ENCODE data around the gene HS6ST2. TPM values are rescaled to one million over a fixed set of nuclear protein-coding genes. Genes with fewer than 3 reads are reported as not detected.

HS6ST2 gene
- total and polyA plus RNA-seq, 2 donors from 2014 or later, result 2.0 to 11.9 TPM

- no peak for FAIRE-seq
Observed at GRCh38 chrX:132916349-132916748, 42.1 kb downstream of the HS6ST2 start.

DNA sequence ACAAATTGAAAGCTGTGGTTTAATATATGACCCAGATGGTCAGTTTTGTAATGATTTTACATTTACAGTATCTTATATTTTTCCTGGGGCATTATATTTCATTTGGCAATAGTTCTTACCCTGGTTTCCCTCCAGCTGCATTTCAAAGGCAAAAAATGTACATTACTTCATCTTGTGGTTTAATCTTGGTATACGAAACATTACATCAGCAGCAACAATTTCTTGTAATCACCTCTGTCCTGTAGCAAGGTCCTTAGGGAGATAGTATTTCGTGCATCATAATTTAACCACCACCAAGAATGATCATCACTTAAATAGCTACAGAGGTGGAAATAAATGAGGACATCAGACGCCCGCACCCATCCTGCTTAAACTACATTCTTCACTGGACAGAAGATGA is 48.8 kb downstream of the HS6ST2 start:
- FAIRE-seq (no peak), DNase-seq (no peak)
- Histone ChIP-seq H3K27ac (ENCODE audit: low read depth in 2 of 2, low read length in 2 of 2) (no peak overlapping the region), H3K9ac (ENCODE audit: low read length in 3 of 3) (no peak overlapping the region), H3K36me3 (ENCODE audit: control insufficient read depth in 2 of 3, insufficient read depth in 3 of 3, low read length in 3 of 3) (no peaks in the 10 kb centered on the region), H3K9me3 (ENCODE audit: control insufficient read depth in 2 of 3, insufficient read depth in 1 of 3, low read length in 3 of 3) (no peaks in the 10 kb centered on the region), H3K27me3 (ENCODE audit: control insufficient read depth, insufficient read depth, low read length) (no peaks in the 10 kb centered on the region), H3K4me1 (ENCODE audit: control insufficient read depth in 2 of 3, insufficient read depth in 2 of 3, low read depth in 1 of 3, low read length in 3 of 3) (no peaks in the 10 kb centered on the region), H3K4me3 (ENCODE audit: low read length in 3 of 3) (no peak overlapping the region)
- TF ChIP-seq, protein P1, sequence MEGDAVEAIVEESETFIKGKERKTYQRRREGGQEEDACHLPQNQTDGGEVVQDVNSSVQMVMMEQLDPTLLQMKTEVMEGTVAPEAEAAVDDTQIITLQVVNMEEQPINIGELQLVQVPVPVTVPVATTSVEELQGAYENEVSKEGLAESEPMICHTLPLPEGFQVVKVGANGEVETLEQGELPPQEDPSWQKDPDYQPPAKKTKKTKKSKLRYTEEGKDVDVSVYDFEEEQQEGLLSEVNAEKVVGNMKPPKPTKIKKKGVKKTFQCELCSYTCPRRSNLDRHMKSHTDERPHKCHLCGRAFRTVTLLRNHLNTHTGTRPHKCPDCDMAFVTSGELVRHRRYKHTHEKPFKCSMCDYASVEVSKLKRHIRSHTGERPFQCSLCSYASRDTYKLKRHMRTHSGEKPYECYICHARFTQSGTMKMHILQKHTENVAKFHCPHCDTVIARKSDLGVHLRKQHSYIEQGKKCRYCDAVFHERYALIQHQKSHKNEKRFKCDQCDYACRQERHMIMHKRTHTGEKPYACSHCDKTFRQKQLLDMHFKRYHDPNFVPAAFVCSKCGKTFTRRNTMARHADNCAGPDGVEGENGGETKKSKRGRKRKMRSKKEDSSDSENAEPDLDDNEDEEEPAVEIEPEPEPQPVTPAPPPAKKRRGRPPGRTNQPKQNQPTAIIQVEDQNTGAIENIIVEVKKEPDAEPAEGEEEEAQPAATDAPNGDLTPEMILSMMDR (IDR thresholded peaks at IDR 0.05; ENCODE audit: borderline replicate concordance, extremely low read depth, insufficient read depth), result no peak
- intact Hi-C loops (cut with DNase I), result no loop called here

More at GRCh38 chrX:132916349-132916748, 42.1 kb downstream of the HS6ST2 start:
- H3K9me3 ChIP-seq (ENCODE audit: control insufficient read depth in 2 of 3, insufficient read depth in 1 of 3, low read length in 3 of 3), result no peaks in the 10 kb centered on the region
- no peaks in the 10 kb centered on the region for H3K36me3 ChIP-seq (ENCODE audit: control insufficient read depth in 2 of 3, insufficient read depth in 3 of 3, low read length in 3 of 3)
- no peak overlapping the region for H3K4me3 ChIP-seq (ENCODE audit: low read length in 3 of 3)
- no peak overlapping the region for H3K9ac ChIP-seq (ENCODE audit: low read length in 3 of 3)
- no peak overlapping the region for H3K27ac ChIP-seq (ENCODE audit: low read depth in 2 of 2, low read length in 2 of 2)
- intact Hi-C loops (cut with DNase I), result no loop called here
- H3K4me1 ChIP-seq (ENCODE audit: control insufficient read depth in 2 of 3, insufficient read depth in 2 of 3, low read depth in 1 of 3, low read length in 3 of 3), result no peaks in the 10 kb centered on the region
- TF ChIP-seq, protein P1 (IDR thresholded peaks at IDR 0.05; ENCODE audit: borderline replicate concordance, extremely low read depth, insufficient read depth), result no peak
- DNase-seq, result no peak
- H3K27me3 ChIP-seq (ENCODE audit: control insufficient read depth, insufficient read depth, low read length), result no peaks in the 10 kb centered on the region

- Histone ChIP-seq H3K27ac (ENCODE audit: low read depth in 2 of 2, low read length in 2 of 2) (no peak overlapping the region), H3K4me3 (ENCODE audit: low read length in 3 of 3) (no peak overlapping the region), H3K36me3 (ENCODE audit: control insufficient read depth in 2 of 3, insufficient read depth in 3 of 3, low read length in 3 of 3) (no peaks in the 10 kb centered on the region), H3K9ac (ENCODE audit: low read length in 3 of 3) (no peak overlapping the region), H3K27me3 (ENCODE audit: control insufficient read depth, insufficient read depth, low read length) (no peaks in the 10 kb centered on the region), H3K4me1 (ENCODE audit: control insufficient read depth in 2 of 3, insufficient read depth in 2 of 3, low read depth in 1 of 3, low read length in 3 of 3) (no peaks in the 10 kb centered on the region), H3K9me3 (ENCODE audit: control insufficient read depth in 2 of 3, insufficient read depth in 1 of 3, low read length in 3 of 3) (no peaks in the 10 kb centered on the region)
- TF ChIP-seq, protein P1 (IDR thresholded peaks at IDR 0.05; ENCODE audit: borderline replicate concordance, extremely low read depth, insufficient read depth), result no peak
- FAIRE-seq, result no peak
- intact Hi-C loops (cut with DNase I), result no loop called here
- no peak for DNase-seq
Observed at GRCh38 chrX:132908891-132909290, 49.5 kb downstream of the HS6ST2 start.

DNA sequence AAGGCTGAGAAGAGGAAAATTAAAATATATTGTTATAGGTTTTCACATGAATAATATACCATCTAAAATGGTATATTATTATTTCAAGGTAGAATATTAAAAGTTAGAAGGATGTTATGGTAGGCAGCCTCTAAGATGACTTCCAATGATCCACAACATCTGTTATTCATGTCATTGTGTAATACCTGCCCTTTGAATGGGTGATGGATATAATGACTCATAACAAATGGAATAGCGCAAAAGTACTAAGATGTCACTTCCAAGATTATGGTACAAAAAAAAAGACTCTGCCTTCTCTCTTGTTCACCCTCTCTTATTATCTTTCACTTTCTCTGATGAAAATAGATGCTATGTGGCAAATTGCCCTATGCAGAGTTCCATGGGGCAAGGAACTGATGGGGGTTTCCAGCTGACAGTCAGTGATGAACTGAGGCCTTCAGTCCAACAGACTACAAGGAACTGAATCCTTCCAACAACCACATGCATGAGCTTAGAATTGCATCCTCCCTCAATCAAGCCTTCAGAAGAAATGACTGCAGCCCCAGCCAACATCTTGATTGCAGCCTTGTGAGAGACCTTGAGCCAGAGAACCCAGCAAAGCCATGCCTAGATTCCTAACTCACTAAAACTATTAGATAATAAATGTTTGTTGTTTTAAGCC is 57.7 kb downstream of the HS6ST2 start:
- Histone ChIP-seq H3K36me3 (ENCODE audit: control insufficient read depth in 2 of 3, insufficient read depth in 3 of 3, low read length in 3 of 3) (no peaks in the 10 kb centered on the region), H3K9ac (ENCODE audit: low read length in 3 of 3) (no peak overlapping the region), H3K27ac (ENCODE audit: low read depth in 2 of 2, low read length in 2 of 2) (no peak overlapping the region), H3K4me3 (ENCODE audit: low read length in 3 of 3) (no peak overlapping the region), H3K9me3 (ENCODE audit: control insufficient read depth in 2 of 3, insufficient read depth in 1 of 3, low read length in 3 of 3) (no peaks in the 10 kb centered on the region), H3K27me3 (ENCODE audit: control insufficient read depth, insufficient read depth, low read length) (no peaks in the 10 kb centered on the region), H3K4me1 (ENCODE audit: control insufficient read depth in 2 of 3, insufficient read depth in 2 of 3, low read depth in 1 of 3, low read length in 3 of 3) (no peaks in the 10 kb centered on the region)
- no peak for DNase-seq
- no peak for FAIRE-seq
- intact Hi-C loops (cut with DNase I), result no loop called here
- TF ChIP-seq, protein P1 (IDR thresholded peaks at IDR 0.05; ENCODE audit: borderline replicate concordance, extremely low read depth, insufficient read depth), result no peak
